Mucosa of gallbladder (tissue), 1 donor: ENCODE measurements around the gene AGPAT4. TPM values are rescaled to one million over a fixed set of nuclear protein-coding genes. Genes with fewer than 3 reads are reported as not detected.

Source experiments
- DNase-seq: peaks from one replicate; pipeline ENCODE4 v3.0.0-alpha.2; 2020; ENCODE audit warnings: low spot score
- total RNA-seq: library from RNA; stranded (reverse); gene quantifications from one replicate; pipeline ENCODE4 v1.2.1, GENCODE V29; 2021
- donor health status: DM: no; HTN: no; CAD: no.

Gene AGPAT4
- total RNA-seq, 1 donor from 2014 or later: 15.4 TPM

DNA sequence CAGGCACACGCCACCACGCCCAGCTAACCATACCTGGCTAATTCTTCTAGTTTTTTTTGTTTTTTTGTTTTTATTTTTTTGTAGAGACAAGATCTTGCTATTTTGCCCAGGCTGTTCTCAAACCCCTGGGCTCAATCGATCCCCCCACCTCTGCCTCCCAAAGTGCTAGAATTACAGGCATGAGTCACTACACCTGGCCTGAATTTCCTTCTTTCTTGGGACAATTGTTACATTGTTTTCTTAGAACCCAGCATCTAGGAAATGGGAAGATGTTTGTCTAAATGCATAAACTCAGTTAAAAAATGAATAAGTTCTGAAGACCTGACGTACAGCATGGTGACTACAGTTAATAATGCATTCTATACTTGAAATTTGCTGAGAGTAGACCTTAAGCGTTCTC, 10.8 kb upstream of the AGPAT4 start:
- no peak for DNase-seq

DNA sequence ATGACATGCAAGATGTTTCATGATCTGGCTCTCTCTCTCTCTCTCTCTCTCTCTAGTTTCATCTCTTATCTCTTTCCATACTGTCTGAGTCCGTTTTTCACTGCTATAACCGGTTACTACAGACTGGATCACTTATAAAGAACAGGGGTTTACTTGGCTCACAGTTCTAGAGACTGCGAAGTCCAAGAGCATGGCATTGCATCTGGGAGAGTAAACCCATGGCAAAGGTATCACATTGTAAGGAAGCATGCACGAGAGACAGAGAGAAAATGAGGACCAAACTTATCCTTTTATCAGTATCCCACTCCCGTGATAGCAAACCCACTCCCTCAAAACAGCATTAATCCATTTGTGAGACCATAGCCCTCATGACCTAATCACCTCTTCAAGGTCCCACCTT, 7.2 kb upstream of the AGPAT4 start:
- no peak for DNase-seq

DNA sequence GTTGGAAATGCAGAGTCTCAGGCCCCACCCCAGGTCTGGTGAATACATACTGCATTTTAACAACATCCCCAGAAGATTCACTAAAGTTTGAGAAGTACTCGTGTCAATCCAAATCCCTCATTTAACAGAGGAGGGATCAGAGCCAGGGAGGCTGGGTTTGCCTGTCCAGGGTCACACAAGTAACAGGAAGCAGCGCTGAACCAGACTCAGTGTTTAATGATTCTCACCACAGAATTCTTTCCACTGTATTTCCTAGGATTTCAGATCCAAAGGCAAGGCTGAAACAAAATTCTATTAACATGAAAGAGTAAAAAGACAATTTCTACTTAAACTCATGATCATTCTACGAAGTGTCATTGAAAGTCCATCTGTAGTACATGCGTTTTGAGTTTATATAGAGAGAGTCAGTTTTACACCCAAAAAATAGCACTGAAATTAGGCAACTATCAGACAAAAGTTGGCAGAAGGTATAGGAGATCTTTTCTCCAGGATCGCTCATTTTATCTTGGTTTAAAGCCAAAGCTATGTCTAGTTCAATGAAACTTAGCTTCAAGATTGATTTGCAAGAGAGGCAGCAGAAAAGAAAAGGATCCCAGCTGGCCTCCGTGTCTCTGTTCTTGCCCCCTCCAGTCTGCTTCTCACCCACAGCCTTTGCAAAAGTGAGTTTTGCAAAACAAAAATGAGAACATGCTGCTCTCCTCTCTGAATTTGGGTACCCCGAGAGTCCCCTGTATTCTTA, 6.0 kb upstream of the AGPAT4 start:
- DNase-seq: no peak

DNA sequence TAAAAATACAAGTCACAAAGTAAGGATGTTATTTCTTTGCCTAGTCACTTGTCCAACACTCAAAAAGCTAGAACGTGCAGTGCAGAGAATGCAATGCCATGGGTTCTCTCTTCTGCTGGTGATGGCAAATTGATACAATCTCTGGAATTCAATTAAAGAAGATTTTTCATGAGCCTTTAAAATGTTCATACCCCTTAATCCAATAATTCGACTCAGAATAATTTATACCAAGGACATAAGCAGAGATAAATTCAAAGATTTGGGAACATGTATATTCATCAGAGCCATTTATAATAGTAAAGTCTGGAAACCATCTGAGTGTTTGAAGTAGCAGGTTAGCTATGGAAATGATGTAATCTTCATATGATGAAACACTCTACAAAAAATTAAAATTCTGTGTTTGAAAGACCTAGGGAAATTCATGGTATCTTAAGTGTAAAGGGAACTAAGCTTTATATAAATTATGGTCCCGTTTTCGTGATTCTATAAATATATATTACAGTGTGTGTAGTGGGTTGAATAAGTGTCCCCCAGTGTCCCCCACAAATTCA, 2.8 kb upstream of the AGPAT4 start:
- DNase-seq: no peak

DNA sequence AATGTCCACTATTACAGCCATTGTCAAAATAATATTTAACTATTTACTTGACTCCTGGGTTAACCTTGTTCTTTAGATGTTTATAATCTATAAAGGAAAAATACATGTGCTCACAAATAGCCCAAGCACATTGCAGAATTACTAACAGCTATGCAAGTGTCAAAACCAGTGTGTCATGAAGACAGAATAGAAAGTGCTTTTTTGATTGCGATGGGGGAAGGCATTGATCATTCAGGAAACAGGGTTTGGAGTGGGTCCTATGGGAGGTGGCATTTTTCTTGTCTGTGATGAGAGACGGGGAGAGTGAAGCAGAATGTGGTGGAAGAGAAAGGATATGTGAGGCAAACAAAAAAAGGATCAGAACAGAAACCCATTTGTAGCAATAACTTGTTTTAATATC, 1.0 kb upstream of the AGPAT4 start:
- no peak for DNase-seq

DNA sequence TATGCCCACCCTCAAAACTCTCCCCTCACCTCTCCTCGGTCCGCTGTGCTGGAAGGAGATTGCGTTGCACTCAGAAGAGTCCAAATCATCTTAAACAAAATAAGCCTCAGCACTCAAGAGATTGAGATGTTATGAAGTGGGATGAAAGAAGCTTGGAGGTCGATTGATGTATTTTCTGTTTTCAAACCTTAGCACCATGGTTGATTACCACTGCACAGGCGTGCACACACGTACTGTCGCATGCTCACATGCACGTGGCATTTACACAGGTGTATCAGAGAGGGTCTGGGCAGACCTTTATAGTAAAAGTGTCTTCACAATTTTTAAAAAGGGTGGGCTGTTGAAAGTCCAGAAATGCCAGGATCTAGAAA, 612 bp upstream of the AGPAT4 start:
- no peak for DNase-seq

DNA sequence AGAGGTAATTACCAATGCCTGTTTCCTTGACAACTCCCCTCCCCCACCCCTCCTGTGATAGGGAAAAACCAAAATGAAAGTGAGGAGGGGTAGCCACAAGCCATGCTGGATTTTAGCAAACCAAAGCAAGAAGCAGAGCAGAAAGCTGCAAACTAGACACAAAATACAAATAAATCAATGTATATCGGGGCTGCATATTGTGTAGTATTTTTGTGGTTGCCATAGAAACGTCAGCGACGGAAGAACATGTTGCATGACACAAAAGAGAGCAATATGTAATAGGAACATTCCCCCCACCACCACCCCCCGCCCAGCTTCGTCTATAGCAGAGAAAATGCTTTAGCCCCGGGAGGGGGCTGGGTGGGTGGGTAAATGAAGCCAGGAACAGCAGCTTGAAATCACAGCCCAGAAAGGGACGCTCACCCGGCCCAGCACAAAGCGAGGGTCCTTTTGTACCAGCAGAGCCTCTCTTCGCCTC, 548 bp downstream of the AGPAT4 start:
- DNase-seq: no peak

DNA sequence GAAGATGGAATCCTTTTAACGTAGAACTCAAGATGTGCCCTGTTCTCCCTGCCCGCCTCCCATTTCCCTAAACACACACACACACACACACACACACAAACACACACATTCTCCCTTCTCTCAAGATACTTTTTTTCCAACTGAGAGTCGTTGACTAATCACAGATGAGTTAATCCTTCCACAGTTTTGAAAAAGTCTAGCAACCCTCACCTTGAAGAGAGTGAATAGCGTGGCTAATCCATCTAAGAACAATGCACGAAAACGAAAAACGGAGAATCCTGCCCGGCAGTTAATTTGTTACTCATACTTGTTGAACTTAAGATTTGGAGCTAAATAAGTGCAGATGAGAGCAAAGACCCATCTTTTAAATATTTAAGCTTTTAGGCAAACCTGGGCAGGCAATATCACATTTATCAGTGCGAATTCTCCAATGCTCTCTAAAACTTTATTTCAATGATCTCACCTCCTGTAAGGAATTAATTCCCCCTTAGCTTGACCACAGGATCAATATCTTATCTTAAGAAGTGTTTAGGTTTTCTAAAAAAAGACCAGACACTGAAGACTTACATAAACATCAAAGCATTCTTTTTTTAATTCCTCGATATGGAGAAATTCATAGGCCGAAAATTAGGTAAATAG, 1.1 kb downstream of the AGPAT4 start:
- no peak for DNase-seq

DNA sequence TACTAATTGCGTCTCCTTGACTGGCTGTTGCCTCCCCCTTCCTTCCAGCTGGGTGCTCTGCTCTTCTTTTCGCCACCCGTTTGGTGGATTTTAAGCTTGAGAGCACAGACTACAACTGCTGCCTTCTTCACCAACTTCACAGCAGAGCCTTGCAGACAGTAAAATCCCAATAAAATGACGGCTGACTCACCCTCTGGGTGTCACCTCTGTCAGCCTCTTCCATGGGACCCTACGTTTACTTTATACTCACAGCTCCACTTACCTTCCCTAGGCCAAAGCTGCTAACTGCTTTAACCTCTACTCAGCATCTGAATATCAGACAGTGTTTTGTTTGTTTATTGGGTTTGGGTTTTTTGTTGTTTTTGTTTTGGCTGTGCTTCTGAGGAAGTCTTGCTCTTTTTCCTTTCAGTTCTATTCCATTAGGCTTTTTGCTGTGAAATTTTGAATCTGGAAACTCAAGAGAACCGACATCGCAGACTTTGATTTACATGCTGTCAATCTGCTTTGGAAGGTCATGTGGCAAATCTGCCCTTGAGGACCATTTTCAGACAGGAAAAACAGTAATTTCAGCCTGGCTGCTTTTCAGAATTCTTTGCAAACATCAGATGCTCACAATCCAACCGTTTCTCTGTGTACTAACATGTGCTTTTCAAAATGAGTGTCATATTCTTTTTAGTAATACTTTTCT, 2.4 kb downstream of the AGPAT4 start:
- no peak for DNase-seq

DNA sequence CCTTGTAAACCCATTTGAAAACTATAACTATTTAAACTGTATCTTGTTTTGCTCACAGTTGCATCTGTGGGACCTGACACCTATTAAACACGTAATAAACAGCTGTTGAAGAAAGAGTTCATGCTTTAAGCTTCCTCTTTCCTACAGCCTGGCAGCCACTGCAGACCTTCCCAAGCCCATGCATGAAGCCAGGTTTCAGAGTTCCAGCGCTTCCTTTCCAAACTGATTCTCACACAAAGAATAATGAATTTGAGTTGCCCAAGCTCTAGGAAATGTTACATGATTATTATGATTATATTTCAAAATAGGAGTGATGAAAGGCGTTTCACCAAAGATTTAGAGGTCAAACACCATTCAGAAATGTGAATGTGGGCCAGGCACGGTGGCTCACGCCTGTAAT, 3.7 kb downstream of the AGPAT4 start:
- DNase-seq: no peak

DNA sequence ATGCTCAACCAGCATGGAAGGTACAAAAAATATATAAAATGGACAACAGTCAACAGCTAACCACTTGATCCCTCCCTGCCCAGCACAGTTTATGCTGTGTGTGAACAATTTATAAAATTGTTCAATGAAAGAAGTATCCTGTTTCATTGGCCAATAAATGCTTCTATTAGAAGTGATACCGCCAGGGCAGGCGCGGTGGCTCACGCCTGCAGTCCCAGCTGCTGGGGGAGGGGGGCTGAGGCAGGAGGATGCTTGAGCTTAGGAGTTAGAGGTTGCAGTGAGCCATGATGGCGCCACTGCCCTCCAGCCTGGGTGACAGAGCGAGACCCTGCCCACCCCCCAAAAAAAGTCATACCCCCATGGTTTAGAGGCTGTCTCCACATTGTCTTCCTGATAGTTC, 4.6 kb downstream of the AGPAT4 start:
- no peak for DNase-seq

DNA sequence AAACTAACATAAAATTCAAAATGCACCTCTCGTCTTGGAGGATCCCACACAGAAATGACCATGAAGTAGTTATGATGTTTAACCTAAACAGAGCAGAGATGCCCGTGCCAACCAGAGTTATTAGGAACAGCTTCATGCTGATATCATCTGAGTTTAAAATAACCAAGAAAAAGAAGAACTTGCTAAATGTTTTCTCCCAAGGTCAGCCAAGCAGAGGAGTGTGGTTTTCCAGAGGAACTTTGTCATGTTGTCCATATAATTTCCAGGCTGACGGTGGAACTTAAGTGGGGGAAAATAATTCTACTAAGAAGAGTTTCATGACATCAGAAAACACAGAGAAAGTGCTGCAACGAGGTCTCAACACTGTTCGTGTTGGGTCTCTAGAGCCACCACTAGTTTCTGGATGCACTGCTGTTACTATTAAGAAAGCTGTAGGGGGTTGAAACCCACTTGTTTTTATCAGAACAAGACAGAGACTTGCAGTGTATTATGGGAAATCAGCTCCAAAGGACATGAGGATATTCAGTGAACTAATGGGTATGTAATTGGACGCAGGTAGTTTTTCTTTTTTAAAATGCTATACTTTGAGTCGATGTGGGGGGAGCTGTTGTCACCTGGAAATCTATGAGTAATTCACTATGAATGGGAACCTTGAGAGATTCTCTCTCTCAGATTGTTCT, 5.2 kb downstream of the AGPAT4 start:
- no peak for DNase-seq

DNA sequence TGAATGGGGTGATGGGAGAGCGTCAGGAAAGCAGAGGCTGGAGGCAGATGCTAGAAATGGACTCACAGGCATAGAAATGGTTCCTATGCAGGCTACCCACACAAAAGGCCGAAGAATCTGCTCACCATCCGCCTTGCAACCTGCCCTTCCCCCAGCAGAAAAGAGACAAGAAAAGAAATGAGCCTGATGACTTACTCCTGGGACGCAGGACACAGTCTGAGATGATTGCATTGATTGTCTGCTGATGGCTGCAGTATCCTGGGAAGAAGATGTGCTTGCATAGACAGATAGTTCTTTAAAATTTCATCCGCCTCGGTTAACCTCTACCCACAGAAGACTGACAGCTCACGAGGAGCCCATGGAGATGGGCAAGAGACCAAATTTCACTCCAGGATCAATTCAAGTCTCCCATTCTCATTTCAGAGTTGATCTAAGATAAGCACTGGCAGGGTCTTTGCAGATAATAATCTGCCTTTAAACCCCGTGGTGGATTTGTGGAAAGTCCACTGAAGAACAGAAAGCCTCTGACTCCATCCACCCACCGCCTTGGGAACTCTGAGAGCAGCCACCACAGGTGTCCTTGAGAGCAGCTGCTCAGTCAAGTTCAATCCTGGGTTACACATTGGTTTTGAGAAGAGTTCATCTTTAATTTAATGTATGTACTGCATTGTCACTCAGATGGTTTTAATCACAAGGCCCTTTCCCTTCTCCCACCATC, 7.2 kb downstream of the AGPAT4 start:
- no peak for DNase-seq

DNA sequence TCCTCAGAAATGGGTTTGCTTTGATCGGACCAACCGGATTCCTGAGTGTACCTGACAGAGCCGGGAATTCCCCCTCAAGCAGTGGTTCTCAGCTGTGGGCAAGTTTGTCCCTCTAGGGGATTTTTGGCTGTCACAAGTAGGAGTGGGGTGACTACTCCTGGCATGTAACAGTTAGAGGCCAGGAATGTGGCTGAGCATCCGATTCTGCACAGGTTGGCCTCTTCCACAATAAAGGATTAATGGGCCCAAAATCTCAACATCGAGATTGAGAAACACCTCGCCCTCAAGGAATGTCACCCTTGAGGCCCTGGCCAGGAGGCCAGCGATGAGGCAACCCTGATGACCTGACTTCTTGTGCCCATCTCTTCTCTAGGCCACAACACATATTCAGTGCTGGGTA, 7.9 kb downstream of the AGPAT4 start:
- no peak for DNase-seq

DNA sequence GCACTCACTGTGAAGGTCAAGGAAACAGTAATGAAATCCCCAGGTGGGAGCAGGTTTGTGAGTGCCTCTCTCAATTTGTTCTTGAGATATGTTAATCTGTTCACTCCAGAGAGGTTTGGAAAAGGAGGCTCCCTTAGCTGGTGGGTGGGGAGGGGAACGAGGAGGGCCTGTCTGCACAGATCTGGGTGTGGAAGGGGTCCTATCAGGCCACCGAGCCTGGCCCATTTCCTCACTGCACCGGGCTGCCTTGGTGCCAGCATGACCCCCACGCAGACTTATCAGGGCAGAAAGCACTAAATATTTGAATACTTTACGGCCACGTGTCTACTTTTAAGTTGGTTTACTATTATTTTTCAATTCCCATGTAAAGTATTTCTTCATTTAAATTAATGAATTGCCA, 8.3 kb downstream of the AGPAT4 start:
- DNase-seq: no peak

DNA sequence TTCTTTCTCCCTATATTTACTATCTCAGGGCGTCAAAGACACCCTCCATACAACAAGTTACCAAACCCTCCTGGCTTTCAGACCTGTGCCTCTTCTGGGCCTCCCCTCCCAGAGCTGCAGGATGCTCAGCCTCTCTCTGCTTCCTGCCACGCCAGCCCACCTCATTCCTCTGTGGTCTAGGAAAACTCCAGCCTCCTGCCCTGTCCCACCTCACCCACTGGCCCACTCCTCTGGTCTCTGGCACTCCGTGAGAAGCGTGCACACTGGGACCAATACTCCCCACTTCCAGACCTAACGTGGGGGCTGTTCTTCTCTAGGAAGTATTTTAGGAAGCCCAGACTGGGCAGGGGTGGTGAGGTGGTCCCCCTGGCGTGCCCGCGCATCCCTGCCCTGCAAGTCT, 9.7 kb downstream of the AGPAT4 start:
- no peak for DNase-seq

DNA sequence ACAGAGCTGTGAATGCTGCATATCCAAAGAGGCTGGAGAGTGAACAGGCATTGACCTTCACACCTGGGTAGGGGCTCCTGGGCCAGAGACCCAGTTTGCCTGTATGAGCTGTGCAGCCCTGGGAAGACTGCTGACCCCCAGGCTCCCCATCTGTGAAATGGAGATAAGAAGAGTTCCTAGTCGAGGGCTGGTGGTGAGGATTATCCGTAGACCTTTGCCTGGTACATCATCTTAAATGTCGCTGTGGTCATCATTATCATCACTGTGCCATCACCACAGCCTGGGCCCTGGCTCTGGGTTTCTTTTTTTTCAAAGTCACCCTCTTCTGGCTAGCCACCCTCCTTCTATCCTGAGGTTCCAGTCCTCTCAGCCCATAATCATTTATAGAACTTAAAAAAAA, 12.0 kb downstream of the AGPAT4 start:
- DNase-seq: no peak

DNA sequence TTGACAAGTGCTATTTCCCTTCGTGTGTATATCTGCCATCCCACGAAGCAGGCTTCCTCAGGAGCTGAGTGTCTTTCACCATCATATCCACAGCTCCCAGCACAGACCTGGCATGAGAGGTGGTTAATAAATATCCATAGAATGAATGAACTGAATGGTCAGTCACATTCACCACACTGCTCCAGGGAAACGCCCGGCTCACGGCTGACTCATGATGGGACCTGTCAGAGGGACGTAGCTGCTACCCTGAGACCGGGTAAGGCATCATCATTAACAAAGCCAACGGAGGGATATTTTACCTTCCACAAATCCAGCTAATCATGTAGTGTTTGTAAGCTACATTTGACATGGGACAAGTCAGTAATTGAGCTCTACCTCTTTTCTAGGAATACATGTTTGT, 12.5 kb downstream of the AGPAT4 start:
- no peak for DNase-seq

DNA sequence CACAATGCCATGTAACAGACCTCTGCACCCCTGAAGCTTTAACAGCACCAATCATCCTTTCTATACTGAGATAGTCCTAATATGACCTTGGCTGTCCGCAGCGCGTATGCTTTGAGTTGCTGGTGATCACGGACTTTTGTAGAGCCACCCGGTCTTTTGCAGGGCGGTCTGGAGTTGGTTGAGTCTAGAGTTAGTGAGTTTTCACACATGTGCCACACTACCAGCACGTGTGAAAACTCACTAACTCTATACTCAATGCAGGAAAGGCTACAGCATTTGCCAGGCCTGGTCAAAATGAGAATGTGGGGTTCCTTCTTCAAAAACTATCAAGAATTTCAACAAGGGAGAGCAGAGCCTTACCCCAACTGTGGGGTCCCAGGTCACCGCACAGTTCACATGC, 14.6 kb downstream of the AGPAT4 start:
- DNase-seq: no peak

DNA sequence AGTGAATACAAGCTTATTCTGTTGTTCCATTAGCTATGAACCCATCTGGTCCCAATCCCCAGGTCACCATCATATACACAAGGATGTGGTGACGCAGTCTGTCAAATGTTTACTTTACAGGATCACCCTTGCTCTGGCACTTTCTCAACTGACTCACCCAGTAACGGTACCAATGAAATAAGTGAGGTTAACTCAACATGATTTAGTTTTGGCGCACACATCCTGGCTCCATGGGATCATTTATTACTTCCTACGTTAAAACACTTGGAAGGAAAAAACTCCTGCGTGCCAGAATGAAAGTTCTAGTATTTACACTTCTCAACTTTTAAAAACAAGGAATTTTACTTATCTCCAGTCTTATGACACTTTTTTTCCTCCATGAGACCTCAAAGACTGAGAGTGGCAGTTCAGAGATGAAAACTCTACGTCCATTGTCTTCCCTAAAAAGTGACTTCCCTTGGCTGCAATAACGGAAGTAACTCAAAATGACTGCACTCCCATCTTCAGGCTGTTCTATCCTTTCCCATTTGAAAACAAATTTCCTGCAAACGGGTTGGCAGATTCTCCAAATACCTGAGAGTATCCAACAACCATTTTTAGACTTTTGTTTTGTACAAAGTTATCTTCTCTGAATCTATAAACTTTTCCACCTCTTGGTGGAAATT, 15.9 kb downstream of the AGPAT4 start:
- no peak for DNase-seq

DNA sequence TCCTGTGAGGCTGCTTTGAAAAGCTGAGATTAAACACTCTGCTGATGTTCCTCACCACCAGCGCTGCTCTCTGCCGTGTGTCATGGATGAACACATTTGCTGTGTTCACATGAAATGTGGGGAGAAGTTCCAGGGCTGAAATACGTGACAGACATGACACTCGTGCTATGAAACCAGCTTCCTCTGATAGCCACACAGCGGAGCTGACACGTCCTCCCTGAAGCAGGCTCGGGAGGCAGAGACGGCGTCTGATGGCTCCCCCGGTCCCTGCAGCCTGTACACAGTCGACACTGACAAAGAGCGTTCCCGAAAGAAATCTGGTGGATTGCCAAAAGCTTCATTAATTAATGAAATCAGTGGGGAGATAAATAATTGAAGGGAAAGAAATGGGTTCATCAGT, 17.5 kb downstream of the AGPAT4 start:
- DNase-seq: no peak
